Stimulated activated CD4-positive, alpha-beta T cell treated with anti-CD3 and anti-CD28 coated beads, Interleukin-12 subunit alpha, Interleukin-12 subunit beta, amount 100 ng/mL, for 4 hours (primary cell): ENCODE results near the gene SUCNR1.
"Not testable (repeated sequence)": the region's sequence is repeated elsewhere in the genome, so short reads cannot be mapped to it uniquely, and the experiment has no call there.

Experiments used
- DNase-seq: peaks from one replicate; pipeline ENCODE4 v3.0.0-alpha.2; 2020

SUCNR1 gene

GRCh38 chr3:151873398-151873797 lies at the start of gene SUCNR1:
SUCNR1 (plus strand) TSS chr3:151873643; CDS start chr3:151879893, 6,250 bp downstream.
- no peak for DNase-seq

GRCh38 chr3:151827816-151828215 lies 45.6 kb upstream of the SUCNR1 start:
- no peak for DNase-seq

- no peak for DNase-seq
Measured at GRCh38 chr3:151835751-151836525, 37.5 kb upstream of the SUCNR1 start.

- no peak for DNase-seq
Measured at GRCh38 chr3:151837057-151837456, 36.4 kb upstream of the SUCNR1 start.

- DNase-seq, result peak; percentile 7
Measured at GRCh38 chr3:151838574-151839312, 34.7 kb upstream of the SUCNR1 start.

GRCh38 chr3:151839313-151839631 lies 34.2 kb upstream of the SUCNR1 start:
- DNase-seq, result no peak

GRCh38 chr3:151841801-151842200 lies 31.6 kb upstream of the SUCNR1 start:
- no peak for DNase-seq

- DNase-seq, result no peak
Measured at GRCh38 chr3:151843275-151843674, 30.2 kb upstream of the SUCNR1 start.

GRCh38 chr3:151845306-151845905 lies 28.0 kb upstream of the SUCNR1 start:
- DNase-seq, result no peak

- DNase-seq, result not testable (repeated sequence)
Measured at GRCh38 chr3:151850065-151850464, 23.4 kb upstream of the SUCNR1 start.

- no peak for DNase-seq
Measured at GRCh38 chr3:151852074-151852811, 21.2 kb upstream of the SUCNR1 start.

- no peak for DNase-seq
Measured at GRCh38 chr3:151856118-151856517, 17.3 kb upstream of the SUCNR1 start.

- no peak for DNase-seq
Measured at GRCh38 chr3:151856641-151857040, 16.8 kb upstream of the SUCNR1 start.

- DNase-seq, result no peak
Measured at GRCh38 chr3:151859233-151859673, 14.2 kb upstream of the SUCNR1 start.

- no peak for DNase-seq
Measured at GRCh38 chr3:151859905-151860304, 13.5 kb upstream of the SUCNR1 start.

- no peak for DNase-seq
Measured at GRCh38 chr3:151863611-151864010, 9.8 kb upstream of the SUCNR1 start.

GRCh38 chr3:151864423-151865101 lies 8.9 kb upstream of the SUCNR1 start:
- DNase-seq, result no peak

GRCh38 chr3:151866711-151867410 lies 6.6 kb upstream of the SUCNR1 start:
- DNase-seq, result no peak

GRCh38 chr3:151867666-151868065 lies 5.8 kb upstream of the SUCNR1 start:
- no peak for DNase-seq

GRCh38 chr3:151869181-151869580 lies 4.3 kb upstream of the SUCNR1 start:
- DNase-seq, result no peak

- no peak for DNase-seq
Measured at GRCh38 chr3:151871639-151872468, 1.6 kb upstream of the SUCNR1 start.
